Lower leg skin (tissue), 3 donors: Measurements from ENCODE around the gene OTUD4.

ENCODE experiments used
- POLR2A ChIP-seq, 2 donors: fragments of 450-650 bp; IDR thresholded peaks; one replicate each; pipeline ENCODE4 v1.6.1; 2016 to 2017; ENCODE audit warnings: antibody characterized with exemption in 2 of 2, mild to moderate bottlenecking in 1 of 2, moderate library complexity in 1 of 2
- TF ChIP-seq, protein P1 (sequence below), 3 donors: fragments of 450-650 bp; IDR thresholded peaks; one replicate each; pipeline ENCODE4 v1.5.1; 2016; ENCODE audit warnings: antibody characterized with exemption in 3 of 3, mild to moderate bottlenecking in 3 of 3, moderate library complexity in 2 of 3

DNA sequence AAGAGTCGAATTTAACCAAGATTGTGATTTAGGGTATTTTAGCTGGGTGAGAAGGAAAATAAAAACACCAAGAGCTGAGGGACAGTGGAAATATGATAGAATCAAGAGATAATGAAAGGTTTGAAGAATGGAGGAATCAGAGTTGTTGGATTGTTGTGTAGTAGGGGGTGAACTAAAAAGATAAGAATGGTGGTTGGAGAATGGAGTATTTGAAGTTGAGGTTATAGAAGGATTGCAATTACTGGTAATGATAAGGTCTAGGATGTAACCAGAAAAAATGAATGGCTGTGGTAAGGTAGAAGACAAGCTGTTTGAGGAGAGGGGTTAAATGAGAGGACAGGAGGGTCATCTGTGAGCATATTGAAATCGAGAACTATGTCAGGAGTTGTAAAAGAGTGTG lies 77.8 kb downstream of the OTUD4 start:
- TF ChIP-seq, protein P1, sequence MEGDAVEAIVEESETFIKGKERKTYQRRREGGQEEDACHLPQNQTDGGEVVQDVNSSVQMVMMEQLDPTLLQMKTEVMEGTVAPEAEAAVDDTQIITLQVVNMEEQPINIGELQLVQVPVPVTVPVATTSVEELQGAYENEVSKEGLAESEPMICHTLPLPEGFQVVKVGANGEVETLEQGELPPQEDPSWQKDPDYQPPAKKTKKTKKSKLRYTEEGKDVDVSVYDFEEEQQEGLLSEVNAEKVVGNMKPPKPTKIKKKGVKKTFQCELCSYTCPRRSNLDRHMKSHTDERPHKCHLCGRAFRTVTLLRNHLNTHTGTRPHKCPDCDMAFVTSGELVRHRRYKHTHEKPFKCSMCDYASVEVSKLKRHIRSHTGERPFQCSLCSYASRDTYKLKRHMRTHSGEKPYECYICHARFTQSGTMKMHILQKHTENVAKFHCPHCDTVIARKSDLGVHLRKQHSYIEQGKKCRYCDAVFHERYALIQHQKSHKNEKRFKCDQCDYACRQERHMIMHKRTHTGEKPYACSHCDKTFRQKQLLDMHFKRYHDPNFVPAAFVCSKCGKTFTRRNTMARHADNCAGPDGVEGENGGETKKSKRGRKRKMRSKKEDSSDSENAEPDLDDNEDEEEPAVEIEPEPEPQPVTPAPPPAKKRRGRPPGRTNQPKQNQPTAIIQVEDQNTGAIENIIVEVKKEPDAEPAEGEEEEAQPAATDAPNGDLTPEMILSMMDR (IDR thresholded peaks at IDR 0.05), result no peak
- TF ChIP-seq POLR2A (IDR thresholded peaks at IDR 0.05), result no peak
